ENCODE results near the gene ADGRL3.
"Not testable (repeated sequence)": the region's sequence is repeated elsewhere in the genome, so short reads cannot be mapped to it uniquely, and the experiment has no call there.

- TF ChIP-seq ZFP30 (CRISPR knock-in tag; IDR thresholded peaks at IDR 0.05); GLIS3 (CRISPR knock-in tag; IDR thresholded peaks at IDR 0.05); PATZ1 (CRISPR knock-in tag; IDR thresholded peaks at IDR 0.05; ENCODE audit: borderline replicate concordance); RARB (CRISPR knock-in tag; IDR thresholded peaks at IDR 0.05); ZFP3 (CRISPR knock-in tag; IDR thresholded peaks at IDR 0.05); ARNTL (CRISPR knock-in tag; IDR thresholded peaks at IDR 0.05; ENCODE audit: borderline replicate concordance, low read depth); ZNF8 (CRISPR knock-in tag; IDR thresholded peaks at IDR 0.05); OSR1 (CRISPR knock-in tag; IDR thresholded peaks at IDR 0.05); TCF4 (CRISPR knock-in tag; IDR thresholded peaks at IDR 0.05; ENCODE audit: borderline replicate concordance): not testable (repeated sequence)
- TF ChIP-seq, protein P1, sequence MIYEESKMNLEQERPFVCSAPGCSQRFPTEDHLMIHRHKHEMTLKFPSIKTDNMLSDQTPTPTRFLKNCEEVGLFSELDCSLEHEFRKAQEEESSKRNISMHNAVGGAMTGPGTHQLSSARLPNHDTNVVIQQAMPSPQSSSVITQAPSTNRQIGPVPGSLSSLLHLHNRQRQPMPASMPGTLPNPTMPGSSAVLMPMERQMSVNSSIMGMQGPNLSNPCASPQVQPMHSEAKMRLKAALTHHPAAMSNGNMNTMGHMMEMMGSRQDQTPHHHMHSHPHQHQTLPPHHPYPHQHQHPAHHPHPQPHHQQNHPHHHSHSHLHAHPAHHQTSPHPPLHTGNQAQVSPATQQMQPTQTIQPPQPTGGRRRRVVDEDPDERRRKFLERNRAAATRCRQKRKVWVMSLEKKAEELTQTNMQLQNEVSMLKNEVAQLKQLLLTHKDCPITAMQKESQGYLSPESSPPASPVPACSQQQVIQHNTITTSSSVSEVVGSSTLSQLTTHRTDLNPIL (CRISPR knock-in tag; IDR thresholded peaks at IDR 0.05; ENCODE audit: low read depth) = not testable (repeated sequence)
- TF ChIP-seq, protein P2, sequence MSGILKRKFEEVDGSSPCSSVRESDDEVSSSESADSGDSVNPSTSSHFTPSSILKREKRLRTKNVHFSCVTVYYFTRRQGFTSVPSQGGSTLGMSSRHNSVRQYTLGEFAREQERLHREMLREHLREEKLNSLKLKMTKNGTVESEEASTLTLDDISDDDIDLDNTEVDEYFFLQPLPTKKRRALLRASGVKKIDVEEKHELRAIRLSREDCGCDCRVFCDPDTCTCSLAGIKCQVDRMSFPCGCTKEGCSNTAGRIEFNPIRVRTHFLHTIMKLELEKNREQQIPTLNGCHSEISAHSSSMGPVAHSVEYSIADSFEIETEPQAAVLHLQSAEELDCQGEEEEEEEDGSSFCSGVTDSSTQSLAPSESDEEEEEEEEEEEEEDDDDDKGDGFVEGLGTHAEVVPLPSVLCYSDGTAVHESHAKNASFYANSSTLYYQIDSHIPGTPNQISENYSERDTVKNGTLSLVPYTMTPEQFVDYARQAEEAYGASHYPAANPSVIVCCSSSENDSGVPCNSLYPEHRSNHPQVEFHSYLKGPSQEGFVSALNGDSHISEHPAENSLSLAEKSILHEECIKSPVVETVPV (CRISPR knock-in tag; IDR thresholded peaks at IDR 0.05) = not testable (repeated sequence)
- TF ChIP-seq, protein P3, sequence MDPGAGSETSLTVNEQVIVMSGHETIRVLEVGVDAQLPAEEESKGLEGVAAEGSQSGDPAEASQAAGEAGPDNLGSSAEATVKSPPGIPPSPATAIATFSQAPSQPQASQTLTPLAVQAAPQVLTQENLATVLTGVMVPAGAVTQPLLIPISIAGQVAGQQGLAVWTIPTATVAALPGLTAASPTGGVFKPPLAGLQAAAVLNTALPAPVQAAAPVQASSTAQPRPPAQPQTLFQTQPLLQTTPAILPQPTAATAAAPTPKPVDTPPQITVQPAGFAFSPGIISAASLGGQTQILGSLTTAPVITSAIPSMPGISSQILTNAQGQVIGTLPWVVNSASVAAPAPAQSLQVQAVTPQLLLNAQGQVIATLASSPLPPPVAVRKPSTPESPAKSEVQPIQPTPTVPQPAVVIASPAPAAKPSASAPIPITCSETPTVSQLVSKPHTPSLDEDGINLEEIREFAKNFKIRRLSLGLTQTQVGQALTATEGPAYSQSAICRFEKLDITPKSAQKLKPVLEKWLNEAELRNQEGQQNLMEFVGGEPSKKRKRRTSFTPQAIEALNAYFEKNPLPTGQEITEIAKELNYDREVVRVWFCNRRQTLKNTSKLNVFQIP (CRISPR knock-in tag; IDR thresholded peaks at IDR 0.05; ENCODE audit: borderline replicate concordance, low read depth) = not testable (repeated sequence)
Observed at GRCh38 chr4:61759885-61760284, 559.8 kb downstream of the ADGRL3 start.
